ENCODE measurements around the gene LRMDA. TPM values are rescaled to one million over a fixed set of nuclear protein-coding genes. Genes with fewer than 3 reads are reported as not detected.
A peak's percentile ranks its signal among the peaks of the same experiment; 100 is the strongest.

LRMDA gene
- total and polyA plus RNA-seq, 2 of the 8 experiments (the other 6 are each of a cell fraction or from before 2014, with no cell fraction given), result 0.86 to 2.8 TPM

- no peak for FAIRE-seq
- H2BK15ac ChIP-seq (ENCODE audit: low read length), result no peak overlapping the region
- TF ChIP-seq POU5F1 (IDR thresholded peaks at IDR 0.05; ENCODE audit: low read depth, low read length) (no peak), TAF1 (IDR thresholded peaks at IDR 0.05; ENCODE audit: low read depth, low read length) (no peak)
- no peak overlapping the region; the same call in 1 of the 2 replicates for H2AK5ac ChIP-seq (ENCODE audit: low read depth, low read length)
- no peak overlapping the region for H2AFZ ChIP-seq (ENCODE audit: low read length)
- H4K91ac ChIP-seq (replicated peaks; ENCODE audit: insufficient read length, low read length), result no peak overlapping the region
- H4K20me1 ChIP-seq (replicated peaks in 1 of 2; ENCODE audit: control insufficient read depth in 1 of 2, insufficient read depth in 2 of 2, low read length in 2 of 2), result no peaks in the 10 kb centered on the region
- peak overlapping the region in 1 of 2 experiments; percentile 29; a peak in 2 of 4 replicates for H3K4me2 ChIP-seq (ENCODE audit: insufficient read depth in 1 of 2, low read depth in 2 of 2, low read length in 2 of 2)
- POLR2A ChIA-PET (ENCODE audit: partially characterized antibody), result no interaction called here
- no peak overlapping the region for H3K56ac ChIP-seq (replicated peaks; ENCODE audit: insufficient read length, low read depth, low read length)
- no peak overlapping the region for H3K27ac ChIP-seq (ENCODE audit: low read depth, low read length)
- WGBS, 2 experiments (ENCODE audit: extremely low coverage in 1 of 2, insufficient coverage in 1 of 2, insufficient read length in 1 of 2, insufficient replicate concordance in 2 of 2, low coverage in 1 of 2, low lambda C conversion rate in 2 of 2, missing lambda C conversion rate in 1 of 2), result 88% methylated on average over 7 of the region's 7 CpGs; no CpG with 5 or more reads in 1 of the 2 experiments
- no peak overlapping the region for H3K14ac ChIP-seq (ENCODE audit: insufficient read length)
- no peaks in the 10 kb centered on the region for H3K36me3 ChIP-seq (ENCODE audit: control insufficient read depth in 2 of 4, insufficient read depth in 4 of 4, low read length in 3 of 4)
- no peaks in the 10 kb centered on the region for H3K79me2 ChIP-seq (ENCODE audit: control insufficient read depth in 1 of 2, insufficient read depth in 2 of 2, low read length in 2 of 2)
- no peaks in the 10 kb centered on the region; the same call in 1 of the 2 replicates for H3K23me2 ChIP-seq (ENCODE audit: low read depth, low read length)
- H2BK5ac ChIP-seq (ENCODE audit: low read depth, low read length), result no peak overlapping the region
- H3K23ac ChIP-seq (ENCODE audit: insufficient read length), result no peak overlapping the region
- no peaks in the 10 kb centered on the region for H3K79me1 ChIP-seq (ENCODE audit: low read depth, low read length)
- no peak overlapping the region for H3K4ac ChIP-seq (replicated peaks; ENCODE audit: insufficient read length, low read depth, low read length)
- no peak overlapping the region for H2BK12ac ChIP-seq (ENCODE audit: low read depth, low read length)
- no peak overlapping the region for H3K9ac ChIP-seq (replicated peaks in 1 of 4; ENCODE audit: extremely low read depth in 1 of 4, low read depth in 3 of 4, low read length in 3 of 4)
- no peak overlapping the region for H3K18ac ChIP-seq (ENCODE audit: extremely low read depth, low read length)
- peaks cover 0 to 3% (median 0%) of the 10 kb centered on the region in 4 experiments; a peak in 1 of 7 replicates for H3K27me3 ChIP-seq (replicated peaks in 1 of 4; ENCODE audit: control insufficient read depth in 3 of 4, extremely low read depth in 1 of 4, insufficient read depth in 3 of 4, low read length in 3 of 4)
- H2BK120ac ChIP-seq (replicated peaks; ENCODE audit: low read depth, low read length), result no peak overlapping the region
- H4K8ac ChIP-seq (ENCODE audit: extremely low read depth, insufficient read depth, low read length), result no peak overlapping the region
- H3K4me1 ChIP-seq (replicated peaks in 1 of 4; ENCODE audit: control insufficient read depth in 3 of 4, insufficient read depth in 4 of 4, low read length in 3 of 4), result peaks cover 0 to 6% (median 3%) of the 10 kb centered on the region in 4 experiments; a peak in 3 of 7 replicates
- no peak overlapping the region for H4K5ac ChIP-seq (ENCODE audit: insufficient read length, low read depth, low read length)
- peak overlapping the region; percentile 32; the same call in 1 of the 2 replicates for H2BK20ac ChIP-seq (ENCODE audit: low read length)
- no peak for DNase-seq (ENCODE audit: low read depth in 1 of 2, low spot score in 2 of 2)
- H3K9me3 ChIP-seq (ENCODE audit: insufficient read depth in 2 of 2, low read depth in 1 of 2, low read length in 1 of 2), result no peaks in the 10 kb centered on the region
- no peak overlapping the region for H3K4me3 ChIP-seq (ENCODE audit: extremely low read depth in 1 of 4, insufficient read depth in 2 of 4, low read depth in 3 of 4, low read length in 4 of 4)
- CTCF ChIA-PET (ENCODE audit: partially characterized antibody), result interaction anchor here (0.6 to 1.1 kb wide), 4 partner anchors 14 to 689 kb away, joined by 3 read pairs; no protein-coding TSS in a partner anchor
These were observed 180.0 kb downstream of the LRMDA start for GRCh38 chr10:75611172-75611992.
